Measurements from ENCODE around the gene CHIC1. TPM values are rescaled to one million over a fixed set of nuclear protein-coding genes. Genes with fewer than 3 reads are reported as not detected.
"Not testable (repeated sequence)": the region's sequence is repeated elsewhere in the genome, so short reads cannot be mapped to it uniquely, and the experiment has no call there.

The CHIC1 gene
- total and polyA plus RNA-seq, 10 of the 15 experiments (the other 5 are each of a cell fraction or from before 2014, with no cell fraction given) = 0.72 to 7.6 (median 3.8) TPM

DNA sequence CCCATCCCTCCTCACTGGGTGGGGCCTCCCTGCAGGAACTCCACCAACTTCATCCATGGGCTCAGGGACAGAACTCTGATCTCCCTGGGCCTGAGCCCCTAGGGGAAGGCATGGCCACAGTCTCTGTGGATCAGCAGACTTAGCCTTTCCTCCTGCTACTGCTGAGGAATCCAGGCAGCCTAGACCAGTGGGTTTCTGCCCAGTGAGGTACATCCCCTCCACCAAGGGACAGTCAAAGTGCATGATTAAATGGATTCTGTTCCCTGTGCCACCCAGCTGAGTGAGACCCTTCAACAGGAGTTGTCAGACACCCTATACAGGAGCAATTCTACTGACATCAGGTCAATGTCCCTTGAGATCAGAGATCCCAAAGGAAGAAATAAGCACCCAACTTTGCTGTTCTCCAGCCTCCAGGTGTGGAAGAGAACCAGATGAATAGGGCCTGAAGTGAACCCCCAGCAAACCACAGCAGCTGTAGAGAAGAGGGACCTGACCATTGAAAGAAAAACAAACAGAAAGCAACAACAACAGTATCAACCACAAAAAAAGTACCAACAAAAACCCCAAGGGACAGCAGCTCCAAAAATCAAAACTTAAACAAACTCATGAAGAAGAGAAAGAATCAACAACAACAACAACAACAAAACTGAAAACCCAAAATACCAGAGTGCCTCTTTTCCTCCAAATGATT lies 84.8 kb downstream of the CHIC1 start:
- no TSS peak for BruUV-seq (replicated peaks)

DNA sequence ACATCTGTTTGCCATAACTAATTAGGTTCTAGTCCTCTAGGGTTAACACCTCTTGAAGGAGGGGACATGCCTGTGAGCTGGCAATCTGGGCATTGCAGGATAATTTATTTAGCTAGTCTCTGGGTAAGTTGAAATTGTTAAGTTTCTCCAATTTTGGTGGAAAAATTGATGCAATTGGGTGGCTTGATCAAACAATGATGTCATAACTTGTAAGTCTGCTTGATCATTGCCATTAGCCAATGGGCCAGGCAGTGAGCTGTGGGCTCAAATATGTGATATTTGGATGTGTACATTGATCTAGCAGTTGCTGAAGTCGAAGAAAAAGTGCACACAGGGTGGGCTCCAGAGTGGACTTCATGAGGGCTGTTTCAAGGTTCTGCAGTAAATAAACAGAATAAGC lies 98.3 kb downstream of the CHIC1 start:
- H3K27me3 ChIP-seq (replicated peaks in 1 of 2; ENCODE audit: control insufficient read depth in 2 of 2, insufficient read depth in 2 of 2, low read length in 1 of 2); FAIRE-seq; in situ Hi-C loops (cut with MboI); H3K79me2 ChIP-seq (ENCODE audit: control insufficient read depth, insufficient read depth, low read length); POLR2A ChIA-PET; H3K36me3 ChIP-seq (ENCODE audit: control insufficient read depth in 2 of 2, insufficient read depth in 2 of 2, low read length in 1 of 2); ATAC-seq; SMC1A ChIA-PET (ENCODE audit: uncharacterized antibody, unreplicated experiment); H3K27ac ChIP-seq (ENCODE audit: control insufficient read depth, insufficient read depth); intact Hi-C loops (cut with micrococcal nuclease; ENCODE audit: unreplicated experiment); H3K4me1 ChIP-seq (ENCODE audit: control insufficient read depth, insufficient read depth, low read length); H3K4me3 ChIP-seq; H3K9me3 ChIP-seq (replicated peaks; ENCODE audit: control insufficient read depth, insufficient read depth, low read length); BruUV-seq (replicated peaks); CTCF ChIA-PET; H4K20me1 ChIP-seq (ENCODE audit: control insufficient read depth, insufficient read depth); H2AFZ ChIP-seq (ENCODE audit: control insufficient read depth, low read depth, low read length); H3K9ac ChIP-seq (ENCODE audit: control insufficient read depth, insufficient read depth, low read length); RAD21 ChIA-PET (ENCODE audit: unreplicated experiment); DNase-seq (ENCODE audit: low read depth, low spot score); H3K4me2 ChIP-seq (ENCODE audit: control insufficient read depth, insufficient read depth): not testable (repeated sequence)
- WGBS (ENCODE audit: insufficient coverage, insufficient replicate concordance, low lambda C conversion rate, missing lambda C conversion rate) = 53% methylated on average over 1 of the region's 1 CpG

More for the DNA sequence above, 84.8 kb downstream of the CHIC1 start:
- Histone ChIP-seq H4K20me1 (ENCODE audit: control insufficient read depth, insufficient read depth) (no peaks in the 10 kb centered on the region), H2AFZ (ENCODE audit: control insufficient read depth, low read depth, low read length) (no peak overlapping the region), H3K4me3 (no peak overlapping the region), H3K27me3 (replicated peaks in 1 of 2; ENCODE audit: control insufficient read depth in 2 of 2, insufficient read depth in 2 of 2, low read length in 1 of 2) (no peaks in the 10 kb centered on the region), H3K4me1 (ENCODE audit: control insufficient read depth, insufficient read depth, low read length) (peaks cover 5% of the 10 kb centered on the region; the same call in 1 of the 2 replicates), H3K36me3 (ENCODE audit: control insufficient read depth in 2 of 2, insufficient read depth in 2 of 2, low read length in 1 of 2) (no peaks in the 10 kb centered on the region), H3K4me2 (ENCODE audit: control insufficient read depth, insufficient read depth) (no peak overlapping the region), H3K79me2 (ENCODE audit: control insufficient read depth, insufficient read depth, low read length) (no peaks in the 10 kb centered on the region), H3K9me3 (replicated peaks; ENCODE audit: control insufficient read depth, insufficient read depth, low read length) (peaks cover 2% of the 10 kb centered on the region; the same call in 2 of the 3 replicates), H3K9ac (ENCODE audit: control insufficient read depth, insufficient read depth, low read length) (no peak overlapping the region), H3K27ac (ENCODE audit: control insufficient read depth, insufficient read depth) (peak overlapping the region; percentile 44; the same call in 1 of the 2 replicates)
- ChIA-PET SMC1A (ENCODE audit: uncharacterized antibody, unreplicated experiment) (no interaction called here), CTCF (no interaction called here), RAD21 (ENCODE audit: unreplicated experiment) (no interaction called here), POLR2A (no interaction called here)
- no peak for FAIRE-seq
- TF ChIP-seq TCF12 (IDR thresholded peaks at IDR 0.05; ENCODE audit: low read depth, low read length) = peak; percentile 78
- TF ChIP-seq, protein P1, sequence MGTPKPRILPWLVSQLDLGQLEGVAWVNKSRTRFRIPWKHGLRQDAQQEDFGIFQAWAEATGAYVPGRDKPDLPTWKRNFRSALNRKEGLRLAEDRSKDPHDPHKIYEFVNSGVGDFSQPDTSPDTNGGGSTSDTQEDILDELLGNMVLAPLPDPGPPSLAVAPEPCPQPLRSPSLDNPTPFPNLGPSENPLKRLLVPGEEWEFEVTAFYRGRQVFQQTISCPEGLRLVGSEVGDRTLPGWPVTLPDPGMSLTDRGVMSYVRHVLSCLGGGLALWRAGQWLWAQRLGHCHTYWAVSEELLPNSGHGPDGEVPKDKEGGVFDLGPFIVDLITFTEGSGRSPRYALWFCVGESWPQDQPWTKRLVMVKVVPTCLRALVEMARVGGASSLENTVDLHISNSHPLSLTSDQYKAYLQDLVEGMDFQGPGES (IDR thresholded peaks at IDR 0.05) = no peak
- TF ChIP-seq MEF2B (IDR thresholded peaks at IDR 0.05; ENCODE audit: partially characterized antibody, poor library complexity, severe bottlenecking) = peak; percentile 27
- TF ChIP-seq DPF2 (IDR thresholded peaks at IDR 0.05) = no peak
- TF ChIP-seq RUNX3 (IDR thresholded peaks at IDR 0.05; ENCODE audit: low read length) = peak; percentile 50
- no peak for TF ChIP-seq ZZZ3 (IDR thresholded peaks at IDR 0.05; ENCODE audit: control insufficient read depth, insufficient read length, low read depth)
- peak; percentile 11 for DNase-seq (ENCODE audit: low read depth, low spot score)
- ATAC-seq = peak; percentile 45
- in situ Hi-C loops (cut with MboI) = no loop called here
- intact Hi-C loops (cut with micrococcal nuclease; ENCODE audit: unreplicated experiment) = no loop called here

All from GM12878 (cell line).